Fibroblast of lung (primary cell): ENCODE measurements around the gene UBL5. TPM values are rescaled to one million over a fixed set of nuclear protein-coding genes. Genes with fewer than 3 reads are reported as not detected.

ENCODE experiments used
- DNase-seq, 2 donors: peaks; one replicate each; pipeline versions ENCODE4 v3.0.0 to v3.0.0-alpha.2; 2010; ENCODE audit warnings: low read depth in 2 of 2
- H2AFZ ChIP-seq: 2 replicates; pipeline ENCODE4 v1.5.1; 2012; ENCODE audit warnings: low read length, control low read depth, inconsistent platforms
- H3K27ac ChIP-seq: 2 replicates; pipeline ENCODE4 v1.5.1; 2011; ENCODE audit warnings: low read length, control low read depth; ENCODE audit not compliant: insufficient read depth
- H3K27me3 ChIP-seq: 2 replicates; pipeline ENCODE4 v1.5.1; 2011; ENCODE audit warnings: mild to moderate bottlenecking, low read length; ENCODE audit not compliant: control insufficient read depth, insufficient read depth
- H3K36me3 ChIP-seq: 2 replicates; pipeline ENCODE4 v1.5.1; 2011; ENCODE audit warnings: low read length; ENCODE audit not compliant: control insufficient read depth, insufficient read depth
- H3K4me1 ChIP-seq: 2 replicates; pipeline ENCODE4 v1.5.1; 2011; ENCODE audit warnings: low read length; ENCODE audit not compliant: control insufficient read depth, insufficient read depth; ENCODE audit errors: extremely low read depth
- H3K4me2 ChIP-seq: 2 replicates; pipeline ENCODE4 v1.5.1; 2011; ENCODE audit warnings: low read length, control low read depth; ENCODE audit not compliant: insufficient read depth; ENCODE audit errors: extremely low read depth
- H3K4me3 ChIP-seq, 4 experiments: fragments of 200-600 bp in 1 of 4; sonication (generic) in 1 of 4; replicated peaks in 1 of 4; 2 replicates each; pipeline ENCODE4 v1.5.1; 2011 to 2016; ENCODE audit warnings: low read length in 4 of 4, low read depth in 3 of 4, mild to moderate bottlenecking in 3 of 4, control low read depth in 2 of 4, inconsistent platforms in 1 of 4, mixed read lengths in 1 of 4; ENCODE audit not compliant: insufficient read depth in 1 of 4; ENCODE audit errors: control extremely low read depth in 1 of 4
- H3K79me2 ChIP-seq: 2 replicates; pipeline ENCODE4 v1.5.1; 2012; ENCODE audit warnings: mild to moderate bottlenecking, low read length, inconsistent platforms; ENCODE audit not compliant: control insufficient read depth, insufficient read depth
- H3K9ac ChIP-seq: 2 replicates; pipeline ENCODE4 v1.5.1; 2011; ENCODE audit warnings: mild to moderate bottlenecking, low read length, control low read depth; ENCODE audit not compliant: insufficient read depth
- H3K9me3 ChIP-seq: 2 replicates; pipeline ENCODE4 v1.5.1; 2012; ENCODE audit warnings: low read depth, low read length; ENCODE audit not compliant: control insufficient read depth, insufficient read depth
- H4K20me1 ChIP-seq: 2 replicates; pipeline ENCODE4 v1.5.1; 2011; ENCODE audit warnings: low read length; ENCODE audit not compliant: control insufficient read depth, insufficient read depth; ENCODE audit errors: extremely low read depth
- EZH2 ChIP-seq: IDR thresholded peaks from 2 replicates; pipeline ENCODE4 v1.5.1; 2012; ENCODE audit warnings: low read length, control low read depth, mild to moderate bottlenecking; ENCODE audit errors: missing control alignments
- polyA plus RNA-seq, 2 donors: library from polyadenylated mRNA; depleted of rRNA in 1 of 2; stranded (reverse) in 1 of 2; unstranded in 1 of 2; fragments of >200 nt; gene quantifications; 2 replicates each; pipeline ENCODE4 v1.2.1, GENCODE V29; 2011 to 2012; ENCODE audit warnings: missing spikeins in 1 of 2
- total RNA-seq: library from RNA; depleted of rRNA; stranded (reverse); fragments of >200 nt; gene quantifications from 2 replicates; pipeline ENCODE4 v1.2.1, GENCODE V29; 2014
- TF ChIP-seq, protein P1 (sequence below), 2 donors: IDR thresholded peaks in 1 of 2; conservative IDR thresholded peaks in 1 of 2; 1 replicate in 1 of 2; 2 replicates in 1 of 2; pipeline ENCODE4 v1.5.1; 2011 to 2012; ENCODE audit warnings: low read length in 2 of 2, control low read depth in 1 of 2, inconsistent platforms in 1 of 2, low read depth in 1 of 2, mild to moderate bottlenecking in 1 of 2

UBL5 gene
- total and polyA plus RNA-seq, 2 donors (not counting 1 experiment from before 2014, with no cell fraction given), result 154 to 1,038 TPM

DNA sequence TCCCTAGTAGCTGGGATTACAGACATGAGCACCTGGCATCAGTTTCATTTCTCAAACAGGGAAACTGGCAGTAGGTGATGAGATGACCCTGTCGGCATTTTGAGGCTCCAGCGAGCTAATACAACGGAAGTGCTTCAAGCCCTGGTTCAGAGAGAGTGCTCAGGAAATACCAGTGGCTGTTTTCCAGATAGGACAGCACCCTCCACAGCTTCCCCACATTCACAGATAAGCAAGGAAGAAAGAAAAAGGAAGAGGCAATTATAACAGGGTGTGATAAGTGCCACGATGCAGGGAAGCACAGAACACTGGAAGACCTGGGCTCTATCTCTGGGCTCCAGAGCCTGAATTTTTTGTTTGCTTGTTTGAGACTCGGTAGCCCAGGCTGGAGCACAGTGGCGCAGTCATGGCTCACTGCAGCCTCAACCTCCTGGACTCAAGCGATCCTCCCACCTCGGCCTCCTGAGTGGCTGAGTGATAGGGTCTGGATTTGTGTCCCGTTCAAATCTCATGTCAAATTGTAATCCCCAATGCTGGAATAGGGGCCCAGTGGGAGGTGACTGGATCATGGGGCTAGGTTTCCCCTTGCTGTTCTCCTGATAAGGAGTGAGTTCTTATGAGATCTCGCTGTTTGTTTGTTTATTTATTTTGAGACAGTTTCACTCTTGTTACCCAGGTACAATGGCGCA is 50.9 kb downstream of the UBL5 start:
- H3K27ac ChIP-seq, result no peak overlapping the region
- no peaks in the 10 kb centered on the region for H3K9me3 ChIP-seq
- no peaks in the 10 kb centered on the region for H3K36me3 ChIP-seq
- DNase-seq, result no peak
- H3K4me2 ChIP-seq, result no peak overlapping the region
- TF ChIP-seq, protein P1, sequence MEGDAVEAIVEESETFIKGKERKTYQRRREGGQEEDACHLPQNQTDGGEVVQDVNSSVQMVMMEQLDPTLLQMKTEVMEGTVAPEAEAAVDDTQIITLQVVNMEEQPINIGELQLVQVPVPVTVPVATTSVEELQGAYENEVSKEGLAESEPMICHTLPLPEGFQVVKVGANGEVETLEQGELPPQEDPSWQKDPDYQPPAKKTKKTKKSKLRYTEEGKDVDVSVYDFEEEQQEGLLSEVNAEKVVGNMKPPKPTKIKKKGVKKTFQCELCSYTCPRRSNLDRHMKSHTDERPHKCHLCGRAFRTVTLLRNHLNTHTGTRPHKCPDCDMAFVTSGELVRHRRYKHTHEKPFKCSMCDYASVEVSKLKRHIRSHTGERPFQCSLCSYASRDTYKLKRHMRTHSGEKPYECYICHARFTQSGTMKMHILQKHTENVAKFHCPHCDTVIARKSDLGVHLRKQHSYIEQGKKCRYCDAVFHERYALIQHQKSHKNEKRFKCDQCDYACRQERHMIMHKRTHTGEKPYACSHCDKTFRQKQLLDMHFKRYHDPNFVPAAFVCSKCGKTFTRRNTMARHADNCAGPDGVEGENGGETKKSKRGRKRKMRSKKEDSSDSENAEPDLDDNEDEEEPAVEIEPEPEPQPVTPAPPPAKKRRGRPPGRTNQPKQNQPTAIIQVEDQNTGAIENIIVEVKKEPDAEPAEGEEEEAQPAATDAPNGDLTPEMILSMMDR (conservative IDR thresholded peaks at IDR 0.05 in 1 of 2, IDR thresholded peaks at IDR 0.05 in 1 of 2; ENCODE audit: low read depth in 1 of 2, low read length in 2 of 2), result no peak
- TF ChIP-seq EZH2, result no peak
- H3K9ac ChIP-seq, result no peak overlapping the region
- H2AFZ ChIP-seq, result no peak overlapping the region
- H3K79me2 ChIP-seq, result no peaks in the 10 kb centered on the region
- H3K4me3 ChIP-seq, result no peak overlapping the region
- H4K20me1 ChIP-seq, result no peaks in the 10 kb centered on the region
- H3K4me1 ChIP-seq, result no peaks in the 10 kb centered on the region
- no peaks in the 10 kb centered on the region for H3K27me3 ChIP-seq

Other genes starting within 250 kb of the UBL5 start
- 38.8 and 53.3 TPM in 2 replicates for gene ZNF121, start 243.4 kb upstream of the UBL5 start, total RNA-seq
- 3.7 and 4.2 TPM in 2 replicates for gene ZNF121, start 243.4 kb upstream of the UBL5 start, polyA plus RNA-seq
- gene ZNF561, start 206.7 kb upstream of the UBL5 start, total RNA-seq, result 52.6 and 53.5 TPM in 2 replicates
- 26.7 and 34.1 TPM in 2 replicates for gene ZNF561, start 206.7 kb upstream of the UBL5 start, polyA plus RNA-seq
- gene ZNF562, start 152.8 kb upstream of the UBL5 start, total RNA-seq, result 28.6 and 32.4 TPM in 2 replicates
- gene ZNF562, start 152.8 kb upstream of the UBL5 start, polyA plus RNA-seq, result 11.2 and 12.2 TPM in 2 replicates
- 11.8 and 20.8 TPM in 2 replicates for gene ZNF846, start 59.2 kb upstream of the UBL5 start, total RNA-seq
- 6.2 and 7.4 TPM in 2 replicates for gene ZNF846, start 59.2 kb upstream of the UBL5 start, polyA plus RNA-seq
- gene FBXL12, start 8.8 kb upstream of the UBL5 start, total RNA-seq, result 13.9 and 23.1 TPM in 2 replicates
- gene FBXL12, start 8.8 kb upstream of the UBL5 start, polyA plus RNA-seq, result 20.3 and 20.7 TPM in 2 replicates
- gene PIN1, start 7.4 kb downstream of the UBL5 start, total RNA-seq, result 76.8 and 98.8 TPM in 2 replicates
- gene PIN1, start 7.4 kb downstream of the UBL5 start, polyA plus RNA-seq, result 33.4 and 54.1 TPM in 2 replicates
- gene OLFM2, start 108.6 kb downstream of the UBL5 start, total RNA-seq, result 0.66 and 1.0 TPM in 2 replicates
- gene OLFM2, start 108.6 kb downstream of the UBL5 start, polyA plus RNA-seq, result 0.15 and 11.6 TPM in 2 replicates
- 0.77 and 1.2 TPM in 2 replicates for gene COL5A3, start 182.6 kb downstream of the UBL5 start, total RNA-seq
- 0.56 and 33.7 TPM in 2 replicates for gene COL5A3, start 182.6 kb downstream of the UBL5 start, polyA plus RNA-seq
- not detected in 2 replicates for gene RDH8, start 185.6 kb downstream of the UBL5 start, total RNA-seq
- gene RDH8, start 185.6 kb downstream of the UBL5 start, polyA plus RNA-seq, result 0.06 TPM in 1 of 2 replicates, not detected in the other